Gastroesophageal sphincter (tissue), 4 donors: ENCODE results near the gene HIP1. TPM values are rescaled to one million over a fixed set of nuclear protein-coding genes. Genes with fewer than 3 reads are reported as not detected.

Experiments
- ATAC-seq: fragments of 150-250 bp; one replicate; pipeline ENCODE4 v1.9.1; 2016; ENCODE audit warnings: mild to moderate bottlenecking, moderate library complexity
- H3K27ac ChIP-seq, 4 donors: fragments of 200-600 bp; sonication (generic) in 3 of 4; 1 replicate in 3 of 4; 2 replicates in 1 of 4; pipeline ENCODE4 v1.5.1; 2016 to 2019
- H3K27me3 ChIP-seq: fragments of 200-600 bp; sonication (generic); one replicate; pipeline ENCODE4 v1.5.1; 2019
- H3K36me3 ChIP-seq, 2 donors: fragments of 200-600 bp; sonication (generic); one replicate each; pipeline ENCODE4 v1.5.1; 2019; ENCODE audit warnings: control low read depth in 1 of 2
- H3K4me1 ChIP-seq, 3 donors: fragments of 200-600 bp; sonication (generic); 1 replicate in 2 of 3; 2 replicates in 1 of 3; pipeline ENCODE4 v1.5.1; 2016 to 2019; ENCODE audit warnings: control low read depth in 2 of 3
- H3K4me3 ChIP-seq, 2 donors: fragments of 200-600 bp; sonication (generic); one replicate each; pipeline ENCODE4 v1.5.1; 2019; ENCODE audit warnings: mild to moderate bottlenecking in 1 of 2, moderate library complexity in 1 of 2
- H3K9me3 ChIP-seq, 3 donors: fragments of 200-600 bp; sonication (generic); one replicate each; pipeline ENCODE4 v1.5.1; 2017 to 2019; ENCODE audit warnings: control low read depth in 2 of 3
- CTCF ChIP-seq, 4 experiments: fragments of 200-600 bp in 2 of 4; fragments of 450-650 bp in 2 of 4; sonication (generic) in 1 of 4; IDR thresholded peaks; one replicate each; pipeline ENCODE4 v1.5.1; 2017 to 2019; ENCODE audit warnings: antibody characterized with exemption in 4 of 4, mild to moderate bottlenecking in 2 of 4, moderate library complexity in 2 of 4
- EP300 ChIP-seq: sonication (generic); formaldehyde crosslinking; IDR thresholded peaks from one replicate; pipeline ENCODE4 v1.6.1; 2017; ENCODE audit warnings: antibody characterized with exemption, mild to moderate bottlenecking
- POLR2A ChIP-seq, 2 donors: fragments of 450-650 bp; IDR thresholded peaks; one replicate each; pipeline ENCODE4 v1.6.1; 2017; ENCODE audit warnings: antibody characterized with exemption in 2 of 2, mild to moderate bottlenecking in 2 of 2, moderate library complexity in 1 of 2
- POLR2AphosphoS5 ChIP-seq: sonication (generic); formaldehyde crosslinking; IDR thresholded peaks from one replicate; pipeline ENCODE4 v1.6.1; 2017; ENCODE audit warnings: antibody characterized with exemption
- WGBS, 2 donors: methylation state at CpG; one replicate each; pipeline ENCODE4 v1.1.5; 2018; ENCODE audit warnings: low coverage in 1 of 2; 5-methylcytosine and 5-hydroxymethylcytosine counted together
- total RNA-seq, 4 donors: library from RNA; depleted of rRNA; stranded (reverse); fragments of >200 nt; gene quantifications; one replicate each; pipeline ENCODE4 v1.1.0, GENCODE V29; 2016

The HIP1 gene
- total RNA-seq, 4 donors from 2014 or later = 12.3 to 32.6 (median 22.6) TPM

- Histone ChIP-seq H3K9me3 (peaks cover 0 to 5% (median 0%) of the 10 kb centered on the region in 3 donors), H3K4me3 (no peak overlapping the region), H3K36me3 (no peaks in the 10 kb centered on the region), H3K27ac (no peak overlapping the region), H3K27me3 (no peaks in the 10 kb centered on the region), H3K4me1 (no peaks in the 10 kb centered on the region)
- ATAC-seq = no peak
- TF ChIP-seq EP300 = no peak
- 95 to 100% methylated on average over 2 to 8 of the region's 8 CpGs for WGBS, 2 donors
Measured at GRCh38 chr7:75629044-75629443, 109.7 kb downstream of the HIP1 start.

- no peak overlapping the region for H3K4me3 ChIP-seq
- H3K27me3 ChIP-seq = no peaks in the 10 kb centered on the region
- peaks cover 0 to 4% (median 0%) of the 10 kb centered on the region in 3 donors for H3K4me1 ChIP-seq
- H3K9me3 ChIP-seq = peaks cover 0 to 5% (median 0%) of the 10 kb centered on the region in 3 donors
- no peak for ATAC-seq
- no peaks in the 10 kb centered on the region for H3K36me3 ChIP-seq
- TF ChIP-seq EP300 = no peak
- TF ChIP-seq CTCF (IDR thresholded peaks at IDR 0.05) = no peak
- no peak for TF ChIP-seq POLR2AphosphoS5
- no peak for TF ChIP-seq POLR2A (IDR thresholded peaks at IDR 0.05)
- H3K27ac ChIP-seq = no peak overlapping the region
Measured at GRCh38 chr7:75628055-75628454, 110.7 kb downstream of the HIP1 start.

GRCh38 chr7:75626954-75627353 lies 111.8 kb downstream of the HIP1 start:
- H3K9me3 ChIP-seq = peaks cover 0 to 5% (median 0%) of the 10 kb centered on the region in 3 donors
- no peak overlapping the region for H3K4me3 ChIP-seq
- TF ChIP-seq EP300 (no peak), POLR2A (IDR thresholded peaks at IDR 0.05) (no peak), POLR2AphosphoS5 (no peak), CTCF (IDR thresholded peaks at IDR 0.05) (no peak)
- WGBS, 2 donors = 86 to 100% methylated on average over 1 to 2 of the region's 2 CpGs
- ATAC-seq = no peak
- no peak overlapping the region for H3K27ac ChIP-seq
- H3K4me1 ChIP-seq = peaks cover 0 to 4% (median 0%) of the 10 kb centered on the region in 3 donors
- no peaks in the 10 kb centered on the region for H3K27me3 ChIP-seq
- no peaks in the 10 kb centered on the region for H3K36me3 ChIP-seq

GRCh38 chr7:75625868-75626267 lies 112.9 kb downstream of the HIP1 start:
- Histone ChIP-seq H3K27ac (no peak overlapping the region), H3K36me3 (peaks cover 0 to 5% of the 10 kb centered on the region in 2 donors), H3K4me3 (no peak overlapping the region), H3K4me1 (peaks cover 0 to 4% (median 0%) of the 10 kb centered on the region in 3 donors), H3K27me3 (no peaks in the 10 kb centered on the region), H3K9me3 (peaks cover 0 to 5% (median 0%) of the 10 kb centered on the region in 3 donors)
- TF ChIP-seq POLR2A (IDR thresholded peaks at IDR 0.05) = no peak
- TF ChIP-seq POLR2AphosphoS5 = no peak
- no peak for TF ChIP-seq EP300
- no peak for TF ChIP-seq CTCF (IDR thresholded peaks at IDR 0.05)
- ATAC-seq = no peak
- WGBS, 2 donors = 96 to 100% methylated on average over 2 to 4 of the region's 5 CpGs

- Histone ChIP-seq H3K27ac (peak overlapping the region in 3 of 4 donors; percentile 13 to 57 (median 31)), H3K4me3 (no peak overlapping the region), H3K27me3 (no peaks in the 10 kb centered on the region), H3K36me3 (peaks cover 0 to 8% of the 10 kb centered on the region in 2 donors), H3K9me3 (peaks cover 0 to 5% (median 0%) of the 10 kb centered on the region in 3 donors), H3K4me1 (peaks cover 0 to 4% (median 0%) of the 10 kb centered on the region in 3 donors)
- peak; percentile 51 for ATAC-seq
- no peak for TF ChIP-seq POLR2AphosphoS5
- no peak for TF ChIP-seq EP300
- no peak for TF ChIP-seq POLR2A (IDR thresholded peaks at IDR 0.05)
- no peak for TF ChIP-seq CTCF (IDR thresholded peaks at IDR 0.05)
- 81 to 84% methylated on average over 9 of the region's 13 CpGs for WGBS, 2 donors
Measured at GRCh38 chr7:75624134-75624832, 114.5 kb downstream of the HIP1 start.
